ENCODE measurements around the gene NGLY1. TPM values are rescaled to one million over a fixed set of nuclear protein-coding genes. Genes with fewer than 3 reads are reported as not detected.

Gene NGLY1
- total and polyA plus RNA-seq, 2 donors (not counting 1 experiment from before 2014, with no cell fraction given), result 11.6 to 34.0 TPM

DNA sequence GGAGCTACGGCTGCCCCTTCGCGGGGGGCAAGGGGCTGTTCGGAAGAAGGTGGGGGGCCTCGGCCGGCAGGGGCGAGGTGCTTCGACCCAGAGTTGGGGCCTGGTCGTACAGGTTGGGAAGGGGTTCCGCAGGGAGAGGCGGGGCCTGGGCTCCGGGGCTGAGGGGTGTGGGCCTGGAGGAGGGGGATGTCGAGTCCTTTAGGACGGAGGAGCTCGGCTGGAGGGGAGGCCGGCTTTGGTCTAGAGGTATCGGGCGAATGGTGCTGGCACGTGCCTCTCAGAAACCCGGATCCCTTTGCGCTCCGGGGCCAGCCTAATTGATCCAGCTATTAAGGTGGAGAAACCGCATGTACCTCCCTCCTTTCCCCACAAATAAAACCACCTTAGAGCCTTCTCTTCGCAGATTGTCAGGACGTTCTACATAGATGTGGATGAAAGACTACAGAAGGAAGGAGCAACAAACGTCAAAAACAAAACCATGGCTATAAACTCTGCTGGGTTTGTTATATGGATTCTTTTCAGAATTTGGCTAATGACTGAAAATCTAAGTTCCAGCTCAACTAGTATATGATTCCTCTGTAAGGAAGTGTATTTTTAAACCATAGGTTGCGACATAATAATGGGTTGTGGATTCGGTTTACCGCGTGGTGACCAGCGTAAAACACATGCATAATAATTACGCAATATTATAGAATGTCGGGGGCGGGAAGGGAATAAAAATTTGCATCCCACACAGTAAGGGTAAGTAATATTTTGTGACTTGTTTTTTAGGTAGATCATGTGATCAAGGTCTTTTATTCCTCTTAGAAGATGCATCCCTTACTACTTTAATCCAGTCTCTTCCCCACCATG lies 644 bp upstream of the NGLY1 start:
- Histone ChIP-seq H3K9ac (ENCODE audit: insufficient read depth, low read length) (peak overlapping the region; percentile 64), H3K27ac (ENCODE audit: insufficient read depth, low read length) (peak overlapping the region; percentile 47)
- peak; percentile 41 to 52 for DNase-seq (ENCODE audit: low read depth in 2 of 2)

DNA sequence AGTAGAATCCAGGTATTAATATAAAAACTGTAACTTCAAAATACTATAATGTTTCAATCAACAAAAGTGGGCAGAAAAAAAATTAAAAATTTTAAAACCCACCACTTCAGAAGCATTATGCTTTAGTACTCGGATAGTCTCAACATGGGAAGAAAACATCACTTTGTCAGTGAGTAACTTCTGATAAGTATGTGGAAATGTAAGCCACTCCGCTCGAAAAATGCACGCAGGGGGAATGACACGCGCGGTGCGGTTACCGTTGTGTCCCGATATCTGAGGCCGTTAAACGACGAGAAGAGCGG lies 656 bp downstream of the NGLY1 start:
- H3K27ac ChIP-seq (ENCODE audit: insufficient read depth, low read length), result peak overlapping the region; percentile 68
- peak overlapping the region; percentile 78 for H2AFZ ChIP-seq (ENCODE audit: low read length)
- DNase-seq (ENCODE audit: low read depth in 2 of 2), result no peak
- TF ChIP-seq, protein P1, sequence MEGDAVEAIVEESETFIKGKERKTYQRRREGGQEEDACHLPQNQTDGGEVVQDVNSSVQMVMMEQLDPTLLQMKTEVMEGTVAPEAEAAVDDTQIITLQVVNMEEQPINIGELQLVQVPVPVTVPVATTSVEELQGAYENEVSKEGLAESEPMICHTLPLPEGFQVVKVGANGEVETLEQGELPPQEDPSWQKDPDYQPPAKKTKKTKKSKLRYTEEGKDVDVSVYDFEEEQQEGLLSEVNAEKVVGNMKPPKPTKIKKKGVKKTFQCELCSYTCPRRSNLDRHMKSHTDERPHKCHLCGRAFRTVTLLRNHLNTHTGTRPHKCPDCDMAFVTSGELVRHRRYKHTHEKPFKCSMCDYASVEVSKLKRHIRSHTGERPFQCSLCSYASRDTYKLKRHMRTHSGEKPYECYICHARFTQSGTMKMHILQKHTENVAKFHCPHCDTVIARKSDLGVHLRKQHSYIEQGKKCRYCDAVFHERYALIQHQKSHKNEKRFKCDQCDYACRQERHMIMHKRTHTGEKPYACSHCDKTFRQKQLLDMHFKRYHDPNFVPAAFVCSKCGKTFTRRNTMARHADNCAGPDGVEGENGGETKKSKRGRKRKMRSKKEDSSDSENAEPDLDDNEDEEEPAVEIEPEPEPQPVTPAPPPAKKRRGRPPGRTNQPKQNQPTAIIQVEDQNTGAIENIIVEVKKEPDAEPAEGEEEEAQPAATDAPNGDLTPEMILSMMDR (conservative IDR thresholded peaks at IDR 0.05 in 1 of 2, IDR thresholded peaks at IDR 0.05 in 1 of 2; ENCODE audit: low read depth in 1 of 2, low read length in 2 of 2), result no peak
- TF ChIP-seq EZH2 (IDR thresholded peaks at IDR 0.05; ENCODE audit: low read length, missing control alignments), result no peak
- no peaks in the 10 kb centered on the region for H3K27me3 ChIP-seq (ENCODE audit: control insufficient read depth, insufficient read depth, low read length)
- H3K9ac ChIP-seq (ENCODE audit: insufficient read depth, low read length), result peak overlapping the region; percentile 77
- H3K4me3 ChIP-seq (replicated peaks in 1 of 4; ENCODE audit: control extremely low read depth in 1 of 4, insufficient read depth in 1 of 4, low read depth in 3 of 4, low read length in 4 of 4), result peak overlapping the region; percentile 67 to 96 (median 88)
- H3K79me2 ChIP-seq (ENCODE audit: control insufficient read depth, insufficient read depth, low read length), result peaks cover 21% of the 10 kb centered on the region
- H3K4me2 ChIP-seq (ENCODE audit: extremely low read depth, insufficient read depth, low read length), result peak overlapping the region; percentile 83
- H3K9me3 ChIP-seq (ENCODE audit: control insufficient read depth, insufficient read depth, low read depth, low read length), result no peaks in the 10 kb centered on the region
- H3K4me1 ChIP-seq (ENCODE audit: control insufficient read depth, extremely low read depth, insufficient read depth, low read length), result peaks cover 2% of the 10 kb centered on the region
- no peaks in the 10 kb centered on the region for H3K36me3 ChIP-seq (ENCODE audit: control insufficient read depth, insufficient read depth, low read length)
- H4K20me1 ChIP-seq (ENCODE audit: control insufficient read depth, extremely low read depth, insufficient read depth, low read length), result no peaks in the 10 kb centered on the region

More for the DNA sequence above, 644 bp upstream of the NGLY1 start:
- Histone ChIP-seq H2AFZ (ENCODE audit: low read length) (peak overlapping the region; percentile 91), H4K20me1 (ENCODE audit: control insufficient read depth, extremely low read depth, insufficient read depth, low read length) (no peaks in the 10 kb centered on the region), H3K4me3 (replicated peaks in 1 of 4; ENCODE audit: control extremely low read depth in 1 of 4, insufficient read depth in 1 of 4, low read depth in 3 of 4, low read length in 4 of 4) (peak overlapping the region; percentile 48 to 77 (median 71)), H3K4me2 (ENCODE audit: extremely low read depth, insufficient read depth, low read length) (peak overlapping the region; percentile 91), H3K4me1 (ENCODE audit: control insufficient read depth, extremely low read depth, insufficient read depth, low read length) (peaks cover 2% of the 10 kb centered on the region), H3K36me3 (ENCODE audit: control insufficient read depth, insufficient read depth, low read length) (no peaks in the 10 kb centered on the region), H3K9me3 (ENCODE audit: control insufficient read depth, insufficient read depth, low read depth, low read length) (no peaks in the 10 kb centered on the region), H3K27me3 (ENCODE audit: control insufficient read depth, insufficient read depth, low read length) (no peaks in the 10 kb centered on the region), H3K79me2 (ENCODE audit: control insufficient read depth, insufficient read depth, low read length) (peaks cover 21% of the 10 kb centered on the region)
- TF ChIP-seq, protein P1 (conservative IDR thresholded peaks at IDR 0.05 in 1 of 2, IDR thresholded peaks at IDR 0.05 in 1 of 2; ENCODE audit: low read depth in 1 of 2, low read length in 2 of 2), result no peak
- no peak for TF ChIP-seq EZH2 (IDR thresholded peaks at IDR 0.05; ENCODE audit: low read length, missing control alignments)

DNA sequence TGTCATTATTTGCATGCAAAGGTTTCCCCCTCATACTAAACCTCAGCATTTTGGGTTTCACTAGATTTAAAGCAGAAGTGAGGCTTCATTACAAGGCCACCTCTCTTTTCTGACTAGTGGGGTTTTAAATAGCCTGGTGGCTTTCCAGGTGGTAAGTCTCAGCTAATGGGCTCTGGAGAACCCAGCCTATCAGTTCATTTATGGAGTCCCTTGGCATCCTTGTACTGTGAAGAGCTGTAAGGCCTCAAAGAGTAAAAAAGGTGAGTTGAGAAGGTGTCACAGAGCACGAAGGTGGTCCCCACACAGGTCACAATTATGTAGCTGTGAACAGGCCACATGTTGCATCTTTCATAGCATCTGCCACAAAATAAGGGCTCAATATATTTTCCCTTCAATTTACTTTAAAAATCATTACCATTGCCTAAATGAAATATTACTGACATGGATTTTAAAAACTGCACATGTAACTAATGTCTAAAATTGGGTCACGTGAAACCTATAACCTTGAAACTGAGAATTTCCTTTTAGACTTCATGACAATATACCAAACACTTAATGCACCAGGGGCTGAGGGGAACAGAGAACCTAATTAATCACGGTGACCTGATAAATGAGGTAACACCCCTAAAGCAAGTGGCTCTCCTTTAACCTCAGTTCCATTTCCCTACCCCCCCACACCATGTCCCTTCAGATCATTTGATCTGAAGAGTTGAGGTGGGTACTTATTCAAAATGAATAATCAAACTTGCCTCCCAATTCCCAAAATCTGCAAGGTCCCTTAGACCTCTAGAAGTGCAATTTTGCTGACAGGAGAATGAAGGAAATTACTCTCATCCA lies 1.3 kb downstream of the NGLY1 start:
- H3K4me3 ChIP-seq (replicated peaks in 1 of 4; ENCODE audit: control extremely low read depth in 1 of 4, insufficient read depth in 1 of 4, low read depth in 3 of 4, low read length in 4 of 4), result peak overlapping the region; percentile 67 to 96 (median 88)

More for the DNA sequence above, 1.3 kb downstream of the NGLY1 start:
- Histone ChIP-seq H3K36me3 (ENCODE audit: control insufficient read depth, insufficient read depth, low read length) (no peaks in the 10 kb centered on the region), H3K9me3 (ENCODE audit: control insufficient read depth, insufficient read depth, low read depth, low read length) (no peaks in the 10 kb centered on the region), H4K20me1 (ENCODE audit: control insufficient read depth, extremely low read depth, insufficient read depth, low read length) (no peaks in the 10 kb centered on the region), H3K4me2 (ENCODE audit: extremely low read depth, insufficient read depth, low read length) (peak overlapping the region; percentile 83), H3K27me3 (ENCODE audit: control insufficient read depth, insufficient read depth, low read length) (no peaks in the 10 kb centered on the region), H2AFZ (ENCODE audit: low read length) (no peak overlapping the region), H3K27ac (ENCODE audit: insufficient read depth, low read length) (peak overlapping the region; percentile 68), H3K4me1 (ENCODE audit: control insufficient read depth, extremely low read depth, insufficient read depth, low read length) (peaks cover 2% of the 10 kb centered on the region), H3K9ac (ENCODE audit: insufficient read depth, low read length) (no peak overlapping the region), H3K79me2 (ENCODE audit: control insufficient read depth, insufficient read depth, low read length) (peaks cover 21% of the 10 kb centered on the region)
- no peak for DNase-seq (ENCODE audit: low read depth in 2 of 2)
- TF ChIP-seq, protein P1 (conservative IDR thresholded peaks at IDR 0.05 in 1 of 2, IDR thresholded peaks at IDR 0.05 in 1 of 2; ENCODE audit: low read depth in 1 of 2, low read length in 2 of 2), result no peak
- no peak for TF ChIP-seq EZH2 (IDR thresholded peaks at IDR 0.05; ENCODE audit: low read length, missing control alignments)

All from fibroblast of lung (primary cell).